Activated naive CD4-positive, alpha-beta T cell treated with anti-CD3 and anti-CD28 coated beads for 36 hours (primary cell): ENCODE measurements around the gene MLNR. TPM values are rescaled to one million over a fixed set of nuclear protein-coding genes. Genes with fewer than 3 reads are reported as not detected.
A peak's percentile ranks its signal among the peaks of the same experiment; 100 is the strongest.

Source experiments
- CTCF ChIA-PET: fragments of 350-600 bp; sonication (Branson Sonifier 250); formaldehyde crosslinking; loops from one replicate; lab custom pipeline; 2021; ENCODE audit warnings: antibody characterized with exemption; lab: Charles Lee
- DNase-seq: peaks from one replicate; pipeline ENCODE4 v3.0.0-alpha.2; 2020
- H3K27ac Mint-ChIP-seq: one replicate; pipeline ENCODE4 v1.8.0; 2021; ENCODE audit warnings: mild to moderate bottlenecking, mixed read lengths
- H3K27me3 Mint-ChIP-seq: one replicate; pipeline ENCODE4 v1.8.0; 2021; ENCODE audit warnings: low read depth, mixed read lengths
- H3K36me3 Mint-ChIP-seq: one replicate; pipeline ENCODE4 v1.8.0; 2021; ENCODE audit warnings: low read depth, mixed read lengths
- H3K4me1 Mint-ChIP-seq: one replicate; pipeline ENCODE4 v1.8.0; 2021; ENCODE audit warnings: low read depth, mixed read lengths
- H3K4me3 Mint-ChIP-seq: one replicate; pipeline ENCODE4 v1.8.0; 2021; ENCODE audit warnings: mild to moderate bottlenecking, moderate library complexity, mixed read lengths
- H3K9me3 Mint-ChIP-seq: one replicate; pipeline ENCODE4 v1.8.0; 2021; ENCODE audit warnings: mixed read lengths
- intact Hi-C: fragments of 100-400 bp; cut with micrococcal nuclease; formaldehyde crosslinking; loops from one replicate; pipeline ENCODE4 v1.15.1; 2023
- total RNA-seq, 2 experiments: library from RNA; stranded (reverse); gene quantifications; one replicate each; pipeline ENCODE4 v1.2.3, GENCODE V29; 2021

Gene MLNR
- total RNA-seq, 2 experiments from 2014 or later: not detected

DNA sequence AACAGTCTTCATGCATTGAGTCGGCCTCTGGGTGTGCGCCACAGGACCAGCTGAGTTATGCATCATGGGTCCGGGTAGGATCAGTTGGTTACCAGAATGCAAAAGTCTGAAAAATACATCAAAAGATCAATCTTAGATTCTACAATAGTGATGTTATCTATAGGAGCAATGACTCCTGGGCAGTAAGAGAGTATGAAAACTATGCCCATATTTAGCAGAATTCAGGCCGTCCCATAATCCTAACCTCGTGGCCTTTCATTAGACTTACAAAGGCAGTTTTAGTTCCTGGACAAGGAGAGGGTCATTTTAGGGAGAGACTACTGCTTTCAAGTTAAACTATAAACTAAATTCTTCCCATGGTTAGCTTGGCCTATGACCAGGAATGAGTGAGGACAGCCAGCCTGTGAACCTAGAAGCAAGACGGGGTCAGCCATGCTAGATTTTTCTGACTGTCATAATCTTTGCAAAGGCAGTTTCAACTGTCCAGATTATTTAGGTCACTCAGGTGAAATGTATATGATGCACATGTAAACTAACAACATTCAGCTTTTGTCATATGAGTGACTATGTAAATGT is 15.8 kb downstream of the MLNR start:
- H3K4me3 Mint-ChIP-seq: no peak overlapping the region

DNA sequence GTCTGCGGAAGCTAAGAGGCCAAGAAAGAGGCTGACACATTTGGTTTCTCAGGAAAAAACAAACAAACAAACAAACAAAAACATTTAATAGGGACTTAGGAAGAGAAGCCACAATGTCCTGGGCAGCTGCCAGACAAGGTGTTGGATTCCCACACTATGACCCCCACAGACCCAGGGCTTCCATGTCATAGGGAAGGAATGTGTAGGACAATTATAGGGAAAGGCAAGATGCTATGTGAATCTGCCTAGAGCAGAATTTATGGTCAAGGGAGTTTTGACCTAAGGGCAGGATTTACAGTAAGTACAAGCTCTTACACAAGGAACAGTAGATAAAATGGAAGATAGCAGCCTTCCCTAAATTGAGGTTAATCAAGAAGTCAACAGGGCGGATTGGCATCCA is 18.5 kb downstream of the MLNR start:
- Mint-ChIP-seq H3K4me1 (no peaks in the 10 kb centered on the region), H3K9me3 (no peaks in the 10 kb centered on the region), H3K4me3 (no peak overlapping the region), H3K36me3 (no peaks in the 10 kb centered on the region), H3K27me3 (peaks cover 3% of the 10 kb centered on the region), H3K27ac (no peak overlapping the region)
- CTCF ChIA-PET: interaction anchor here (1.2 kb wide), 2 partner anchors 9 to 42 kb away, joined by 4 to 5 read pairs; no protein-coding TSS in a partner anchor
- intact Hi-C loops: no loop called here
- no peak for DNase-seq

More for the DNA sequence above, 15.8 kb downstream of the MLNR start:
- CTCF ChIA-PET: interaction anchor here (0.6 to 0.7 kb wide), 3 partner anchors 44 to 139 kb away, joined by 3 read pairs; no protein-coding TSS in a partner anchor
- Mint-ChIP-seq H3K27me3 (no peaks in the 10 kb centered on the region), H3K27ac (no peak overlapping the region), H3K9me3 (no peaks in the 10 kb centered on the region), H3K4me1 (no peaks in the 10 kb centered on the region), H3K36me3 (no peaks in the 10 kb centered on the region)
- no peak for DNase-seq
- intact Hi-C loops: no loop called here

DNA sequence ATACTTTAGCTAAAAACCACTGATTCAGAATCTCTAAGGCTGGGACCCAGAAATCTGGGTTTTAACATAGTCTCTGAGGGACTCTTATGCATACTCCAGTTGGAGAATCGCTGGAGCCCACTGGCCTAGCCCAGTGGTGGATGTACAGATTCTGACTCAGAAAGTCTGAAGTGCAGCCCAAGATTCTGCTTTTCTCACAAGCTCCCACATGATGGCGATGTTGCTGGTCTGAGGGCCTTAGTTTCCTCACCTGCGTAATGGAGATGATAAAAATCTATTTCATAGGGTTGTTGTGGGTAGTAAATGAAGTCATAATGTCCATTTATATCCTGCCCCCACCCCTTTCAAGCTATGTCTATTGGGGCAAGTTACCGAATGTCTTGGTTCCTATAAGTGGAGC is 19.9 kb downstream of the MLNR start:
- H3K36me3 Mint-ChIP-seq: no peaks in the 10 kb centered on the region
- intact Hi-C loops: loop anchor here (1.0 kb wide), 2 partner anchors 41 to 367 kb away; no protein-coding TSS in a partner anchor
- H3K4me3 Mint-ChIP-seq: no peak overlapping the region
- no peaks in the 10 kb centered on the region for H3K9me3 Mint-ChIP-seq
- peak; percentile 65 for DNase-seq
- no peak overlapping the region for H3K27ac Mint-ChIP-seq
- H3K27me3 Mint-ChIP-seq: peaks cover 3% of the 10 kb centered on the region
- no peaks in the 10 kb centered on the region for H3K4me1 Mint-ChIP-seq
- CTCF ChIA-PET: interaction anchor here (0.6 to 2.1 kb wide), 16 partner anchors 8 to 366 kb away, joined by 3 to 11 read pairs (median 4); partner anchors contain the start of gene CDADC1

DNA sequence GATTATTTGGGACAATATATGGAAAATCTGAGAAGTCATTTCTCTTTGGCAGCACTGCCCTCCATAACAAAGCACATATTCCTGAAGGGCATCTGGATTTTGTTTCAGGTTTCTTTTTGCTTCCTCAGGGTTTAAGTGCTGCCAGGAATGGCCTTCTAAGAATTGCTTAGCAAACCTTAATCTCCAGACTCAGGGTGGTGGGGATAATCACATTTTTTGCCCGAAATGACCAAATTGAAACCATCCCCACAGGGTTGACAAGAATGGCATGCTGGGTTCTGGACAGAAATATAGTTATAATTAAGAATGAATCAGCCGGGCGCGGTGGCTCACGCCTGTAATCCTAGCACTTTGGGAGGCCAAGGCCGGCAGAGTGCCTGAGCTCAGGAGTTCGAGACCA is 21.2 kb downstream of the MLNR start:
- Mint-ChIP-seq H3K27me3 (peaks cover 3% of the 10 kb centered on the region), H3K36me3 (no peaks in the 10 kb centered on the region), H3K9me3 (no peaks in the 10 kb centered on the region), H3K4me3 (no peak overlapping the region), H3K27ac (no peak overlapping the region), H3K4me1 (no peaks in the 10 kb centered on the region)
- no peak for DNase-seq
- intact Hi-C loops: no loop called here
- CTCF ChIA-PET: interaction anchor here (2.1 kb wide), 1 partner anchor 40 kb away, joined by 11 read pairs; no protein-coding TSS in a partner anchor

DNA sequence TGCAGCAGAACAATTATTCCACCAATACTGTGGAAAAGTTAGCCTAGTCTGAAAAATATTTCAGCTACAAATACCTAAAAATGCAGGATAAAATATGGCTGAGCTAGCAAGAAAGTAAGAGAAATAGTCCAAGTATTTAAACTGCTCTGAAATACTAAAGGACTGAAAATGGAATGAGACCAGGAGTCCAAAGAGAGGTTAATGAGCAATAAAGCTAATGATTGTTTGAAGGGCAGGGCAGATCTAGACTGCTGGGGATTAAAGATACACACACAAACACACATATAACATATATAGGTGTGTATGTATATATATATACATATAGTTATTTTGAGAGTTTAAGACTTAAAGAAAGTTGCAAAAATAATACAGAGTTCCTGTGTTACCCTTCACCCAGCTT is 25.0 kb downstream of the MLNR start:
- peaks cover 19% of the 10 kb centered on the region for H3K4me1 Mint-ChIP-seq
- intact Hi-C loops: loop anchor here (5.0 kb wide), 3 partner anchors 252 to 593 kb away; partner anchors contain the start of genes CYSLTR2, PHF11 and RCBTB1
- H3K27me3 Mint-ChIP-seq: peaks cover 3% of the 10 kb centered on the region
- CTCF ChIA-PET: interaction anchor here (0.8 to 1.4 kb wide), 2 partner anchors 23 to 34 kb away, joined by 3 to 7 read pairs; no protein-coding TSS in a partner anchor
- DNase-seq: no peak
- no peak overlapping the region for H3K4me3 Mint-ChIP-seq
- H3K27ac Mint-ChIP-seq: no peak overlapping the region
- H3K9me3 Mint-ChIP-seq: no peaks in the 10 kb centered on the region
- H3K36me3 Mint-ChIP-seq: peaks cover 2% of the 10 kb centered on the region

DNA sequence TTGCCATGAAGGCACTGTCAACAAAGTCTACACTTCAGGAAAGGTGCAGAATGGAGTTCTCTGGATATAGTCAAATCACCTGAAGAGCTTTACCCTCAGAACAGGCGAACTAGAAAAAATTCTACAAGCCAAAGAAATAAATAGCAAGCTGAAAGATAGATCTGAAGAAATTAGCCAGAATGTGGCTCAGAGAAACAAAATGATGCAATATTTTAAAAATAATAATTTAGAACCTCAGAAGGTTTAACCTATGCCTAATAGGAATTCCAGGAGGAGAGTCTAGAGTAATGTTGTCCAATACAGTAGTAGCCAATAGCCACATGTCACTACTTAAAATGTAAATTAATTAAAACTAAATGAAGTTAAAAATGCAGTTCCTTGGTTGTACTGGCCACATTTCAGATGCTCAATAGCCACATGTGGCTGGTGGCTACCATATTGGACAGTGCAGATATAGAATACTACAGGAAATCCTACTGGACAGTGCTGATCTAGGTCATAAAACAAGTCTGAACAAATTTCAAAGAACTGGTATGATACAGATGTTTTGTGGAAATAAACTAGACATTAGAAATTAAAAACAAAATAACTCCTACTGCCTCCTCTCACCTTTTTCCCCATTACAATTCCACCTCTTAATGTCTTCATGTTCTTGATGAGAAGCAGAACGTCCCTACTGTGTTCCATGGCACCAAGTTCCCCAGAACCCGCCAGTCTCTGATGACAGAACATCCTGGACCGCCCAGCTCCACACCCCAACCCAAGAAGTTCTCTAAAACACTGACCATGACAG is 26.9 kb downstream of the MLNR start:
- H3K27ac Mint-ChIP-seq: peak overlapping the region; percentile 92
- H3K36me3 Mint-ChIP-seq: peaks cover 6% of the 10 kb centered on the region
- DNase-seq: no peak
- intact Hi-C loops: loop anchor here (1.0 to 5.0 kb wide), 8 partner anchors 26 to 595 kb away; partner anchors contain the start of genes CYSLTR2, EBPL, KPNA3 and MLNR
- H3K4me1 Mint-ChIP-seq: peaks cover 30% of the 10 kb centered on the region
- CTCF ChIA-PET: interaction anchor here (1.0 to 2.6 kb wide), 3 partner anchors 31 to 360 kb away, joined by 4 to 17 read pairs (median 4); no protein-coding TSS in a partner anchor
- H3K27me3 Mint-ChIP-seq: peaks cover 3% of the 10 kb centered on the region
- no peaks in the 10 kb centered on the region for H3K9me3 Mint-ChIP-seq
- peak overlapping the region; percentile 98 for H3K4me3 Mint-ChIP-seq

DNA sequence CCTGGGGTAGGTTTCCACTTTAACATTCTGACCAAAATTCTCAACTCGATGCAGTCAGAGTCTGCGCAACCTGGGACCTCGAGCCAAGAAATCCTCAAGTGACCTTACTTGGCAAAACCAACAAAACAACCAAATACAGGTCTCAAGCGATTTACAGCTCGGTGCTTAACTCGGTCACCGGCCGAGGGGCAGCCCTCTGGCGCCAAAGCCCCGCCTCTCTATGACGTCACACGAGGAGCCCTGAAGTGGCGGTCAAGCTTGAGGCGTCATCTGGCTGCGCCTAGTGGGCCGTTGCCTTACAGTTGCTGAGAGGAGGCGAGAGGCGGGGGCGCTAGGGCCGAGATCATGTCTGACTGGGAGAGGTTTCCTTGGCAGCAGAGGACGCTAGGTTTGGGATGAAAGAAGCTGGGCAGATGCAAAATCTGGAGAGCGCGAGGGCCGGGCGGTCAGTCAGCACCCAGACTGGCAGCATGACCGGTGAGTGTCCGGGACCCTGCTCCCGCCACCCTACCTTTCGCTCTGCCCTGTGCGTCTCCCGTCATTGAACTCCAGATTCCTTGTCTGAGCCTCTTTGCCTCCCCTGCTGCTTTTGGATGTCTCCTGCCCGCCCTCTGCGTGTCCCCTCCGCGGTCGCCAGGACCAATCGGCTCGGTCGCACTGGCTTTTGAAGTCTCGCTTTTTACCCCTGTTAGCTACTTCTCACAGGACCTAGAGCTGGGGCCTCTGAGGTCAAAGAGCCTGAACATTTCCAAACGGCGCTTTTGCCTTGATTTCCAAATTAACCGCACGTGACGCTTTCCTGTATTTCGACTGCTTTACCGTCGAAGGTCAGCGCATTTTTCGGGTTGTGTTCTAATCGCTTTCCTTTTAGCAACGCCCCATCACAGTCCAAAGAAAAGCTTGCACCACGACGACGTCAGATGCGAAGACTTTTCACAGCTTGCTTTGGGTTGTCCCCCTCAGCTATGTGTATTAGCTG is 27.8 kb downstream of the MLNR start, which contains the start of gene CDADC1:
CDADC1 (plus strand) TSS at position 283 of the 979 bp plus-strand sequence; CDS start at position 396, 113 bp downstream.
- peak; percentile 96 for DNase-seq
- H3K27ac Mint-ChIP-seq: peak within 1 kb of the TSS; percentile 92
- peaks cover 6% of the 10 kb centered on the region for H3K36me3 Mint-ChIP-seq
- intact Hi-C loops: loop anchor here (1.0 to 5.0 kb wide), 10 partner anchors 27 to 596 kb away; partner anchors contain the start of genes CAB39L, CYSLTR2, EBPL and KPNA3
- no peaks in the 10 kb centered on the region for H3K27me3 Mint-ChIP-seq
- no peaks in the 10 kb centered on the region for H3K9me3 Mint-ChIP-seq
- H3K4me1 Mint-ChIP-seq: peaks cover 34% of the 10 kb centered on the region
- peak within 1 kb of the TSS; percentile 98 for H3K4me3 Mint-ChIP-seq
- CTCF ChIA-PET: interaction anchor here (0.7 to 2.6 kb wide), 7 partner anchors 8 to 1113 kb away, joined by 3 to 17 read pairs (median 5); no protein-coding TSS in a partner anchor

DNA sequence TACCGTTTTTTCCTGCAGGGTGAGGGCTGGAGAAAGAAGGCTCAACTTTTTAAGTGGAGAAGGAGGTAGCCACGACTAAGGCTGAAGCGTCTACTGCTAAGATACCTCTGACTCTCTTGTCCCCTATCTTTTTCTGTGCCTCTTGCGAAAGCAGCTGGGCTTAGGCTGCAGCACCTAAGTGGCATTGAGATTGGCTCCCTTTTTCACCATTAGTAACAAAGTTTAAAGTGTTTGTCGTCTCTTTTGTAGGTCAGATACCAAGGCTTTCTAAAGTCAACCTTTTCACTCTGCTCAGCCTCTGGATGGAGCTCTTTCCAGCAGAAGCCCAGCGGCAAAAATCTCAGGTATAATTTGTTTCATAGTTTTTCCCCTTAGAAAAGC is 28.5 kb downstream of the MLNR start:
- CTCF ChIA-PET: interaction anchor here (0.6 to 2.6 kb wide), 6 partner anchors 9 to 1113 kb away, joined by 3 to 17 read pairs (median 5); no protein-coding TSS in a partner anchor
- peak overlapping the region; percentile 98 for H3K4me3 Mint-ChIP-seq
- peak overlapping the region; percentile 92 for H3K27ac Mint-ChIP-seq
- H3K36me3 Mint-ChIP-seq: peaks cover 6% of the 10 kb centered on the region
- H3K27me3 Mint-ChIP-seq: no peaks in the 10 kb centered on the region
- H3K9me3 Mint-ChIP-seq: no peaks in the 10 kb centered on the region
- intact Hi-C loops: loop anchor here (1.0 to 5.0 kb wide), 5 partner anchors 33 to 596 kb away; partner anchors contain the start of genes CAB39L, CYSLTR2, PHF11 and RCBTB1
- H3K4me1 Mint-ChIP-seq: peaks cover 39% of the 10 kb centered on the region
- DNase-seq: no peak

DNA sequence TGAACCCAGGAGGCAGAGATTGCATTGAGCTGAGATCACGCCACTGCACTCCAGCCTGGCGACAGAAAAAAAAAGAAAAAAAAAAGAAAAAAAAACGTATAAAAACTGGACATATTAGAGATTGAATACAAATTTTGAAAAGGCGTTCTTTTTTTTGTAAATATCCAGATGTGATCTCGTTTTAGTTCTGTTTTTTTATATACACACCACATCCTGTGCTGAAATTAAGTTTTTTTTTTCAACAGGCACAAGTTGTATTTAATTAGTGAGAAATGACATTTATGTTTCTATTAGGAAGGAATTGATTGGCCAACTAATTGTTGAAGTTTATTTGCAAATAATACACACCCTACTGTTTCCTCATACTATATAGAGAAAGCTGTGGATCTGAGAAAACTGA is 31.2 kb downstream of the MLNR start:
- Mint-ChIP-seq H3K36me3 (peaks cover 25% of the 10 kb centered on the region), H3K27me3 (no peaks in the 10 kb centered on the region), H3K4me3 (no peak overlapping the region), H3K4me1 (peaks cover 61% of the 10 kb centered on the region), H3K9me3 (no peaks in the 10 kb centered on the region), H3K27ac (no peak overlapping the region)
- intact Hi-C loops: no loop called here
- CTCF ChIA-PET: interaction anchor here (0.8 to 1.7 kb wide), 2 partner anchors 11 to 30 kb away, joined by 3 read pairs; no protein-coding TSS in a partner anchor
- DNase-seq: no peak

DNA sequence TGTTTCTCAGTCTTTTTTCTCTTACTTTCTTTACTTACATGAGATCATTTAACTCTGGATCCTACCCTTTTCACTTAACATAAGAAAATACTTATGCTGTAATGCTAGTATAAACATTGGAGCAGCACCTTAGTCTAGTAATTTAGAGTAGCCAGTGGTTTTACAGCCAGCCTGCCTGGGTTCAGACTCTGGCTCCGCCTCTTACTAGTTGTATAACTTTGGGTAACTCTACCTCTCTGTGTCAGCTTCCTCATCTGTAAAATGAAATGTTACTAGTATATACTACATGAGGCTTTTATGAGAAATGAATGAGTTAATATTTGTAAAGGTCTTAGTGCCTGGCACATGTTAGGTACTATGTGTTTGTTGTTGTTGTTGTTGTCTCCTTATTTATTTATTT is 33.2 kb downstream of the MLNR start:
- intact Hi-C loops: no loop called here
- no peaks in the 10 kb centered on the region for H3K27me3 Mint-ChIP-seq
- H3K4me3 Mint-ChIP-seq: no peak overlapping the region
- no peak overlapping the region for H3K27ac Mint-ChIP-seq
- DNase-seq: peak; percentile 9
- H3K36me3 Mint-ChIP-seq: peaks cover 34% of the 10 kb centered on the region
- CTCF ChIA-PET: no interaction called here
- H3K4me1 Mint-ChIP-seq: peaks cover 69% of the 10 kb centered on the region
- no peaks in the 10 kb centered on the region for H3K9me3 Mint-ChIP-seq

DNA sequence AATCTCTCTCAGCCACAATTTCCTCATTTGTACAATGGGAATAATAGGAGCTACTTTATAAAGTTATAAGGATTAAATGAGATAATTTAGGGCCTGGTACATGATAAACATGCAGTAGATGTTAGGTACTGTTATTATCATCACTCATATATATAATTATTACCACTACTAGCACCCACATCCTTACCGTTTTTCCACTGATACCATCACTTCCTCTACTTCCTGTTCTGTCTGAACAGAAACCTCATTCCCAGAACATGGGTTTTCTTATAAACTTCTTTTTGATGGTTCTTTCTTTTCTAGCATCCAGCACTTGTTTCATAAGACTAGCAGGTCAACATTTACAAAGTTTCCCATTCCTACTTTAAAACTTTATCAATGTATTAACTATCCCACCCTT is 33.9 kb downstream of the MLNR start:
- Mint-ChIP-seq H3K9me3 (no peaks in the 10 kb centered on the region), H3K36me3 (peaks cover 33% of the 10 kb centered on the region), H3K27me3 (no peaks in the 10 kb centered on the region), H3K4me1 (peaks cover 66% of the 10 kb centered on the region), H3K4me3 (no peak overlapping the region), H3K27ac (no peak overlapping the region)
- CTCF ChIA-PET: no interaction called here
- DNase-seq: no peak
- intact Hi-C loops: no loop called here
